ENCODE measurements around the gene HACD4.

The HACD4 gene

GRCh38 chr9:21028466-21028865 lies 3.0 kb downstream of the HACD4 start:
- no peak for DNase-seq (ENCODE audit: low spot score)
- H3K27ac ChIP-seq = no peak overlapping the region
- TF ChIP-seq CTCF (conservative IDR thresholded peaks at IDR 0.05; ENCODE audit: low read depth) = no peak
- ChIA-PET POLR2A (ENCODE audit: low non-redundant PET) (no interaction called here), CTCF (no interaction called here)

- no peak for DNase-seq (ENCODE audit: low spot score)
These were observed 4.1 kb downstream of the HACD4 start for GRCh38 chr9:21027295-21027694.

GRCh38 chr9:21023861-21024260 lies 7.6 kb downstream of the HACD4 start:
- H3K27ac ChIP-seq = no peak overlapping the region
- no peak for DNase-seq (ENCODE audit: low spot score)
- TF ChIP-seq CTCF (conservative IDR thresholded peaks at IDR 0.05; ENCODE audit: low read depth) = no peak
- ChIA-PET POLR2A (ENCODE audit: low non-redundant PET) (no interaction called here), CTCF (no interaction called here)

More at GRCh38 chr9:21027295-21027694, 4.1 kb downstream of the HACD4 start:
- POLR2A ChIA-PET (ENCODE audit: low non-redundant PET) = no interaction called here
- TF ChIP-seq CTCF (conservative IDR thresholded peaks at IDR 0.05; ENCODE audit: low read depth) = no peak
- no peak overlapping the region for H3K27ac ChIP-seq
- CTCF ChIA-PET = interaction anchor here (0.6 kb wide), 2 partner anchors 46 to 1465 kb away, joined by 3 read pairs; no protein-coding TSS in a partner anchor

GRCh38 chr9:21018177-21018576 lies 13.3 kb downstream of the HACD4 start:
- no peak overlapping the region for H3K27ac ChIP-seq
- CTCF ChIA-PET = no interaction called here
- POLR2A ChIA-PET (ENCODE audit: low non-redundant PET) = no interaction called here
- no peak for TF ChIP-seq CTCF (conservative IDR thresholded peaks at IDR 0.05; ENCODE audit: low read depth)
- no peak for DNase-seq (ENCODE audit: low spot score)

- CTCF ChIA-PET = no interaction called here
- POLR2A ChIA-PET (ENCODE audit: low non-redundant PET) = no interaction called here
- DNase-seq (ENCODE audit: low spot score) = peak; percentile 90
These were observed 14.5 kb downstream of the HACD4 start for GRCh38 chr9:21016701-21017491.

GRCh38 chr9:21015995-21016394 lies 15.4 kb downstream of the HACD4 start:
- ChIA-PET CTCF (no interaction called here), POLR2A (ENCODE audit: low non-redundant PET) (no interaction called here)
- TF ChIP-seq CTCF (conservative IDR thresholded peaks at IDR 0.05; ENCODE audit: low read depth) = no peak
- DNase-seq (ENCODE audit: low spot score) = no peak
- no peak overlapping the region for H3K27ac ChIP-seq

More at GRCh38 chr9:21016701-21017491, 14.5 kb downstream of the HACD4 start:
- TF ChIP-seq CTCF (conservative IDR thresholded peaks at IDR 0.05; ENCODE audit: low read depth) = no peak
- H3K27ac ChIP-seq = no peak overlapping the region

Measured in RWPE1 (cell line).